Caco-2 (cell line): ENCODE measurements around the gene KLK14. TPM values are rescaled to one million over a fixed set of nuclear protein-coding genes. Genes with fewer than 3 reads are reported as not detected.

Experiments
- BruUV-seq: library from RNA; stranded (reverse); fragments of 400-500 nt; replicated peaks from 2 replicates; lab custom pipeline; 2021; lab: Mats Ljungman, UMichigan
- CTCF ChIA-PET: fragments of 300-600 bp; sonication (Branson Sonifier 250); formaldehyde crosslinking; loops from one replicate; lab custom pipeline; 2022; ENCODE audit warnings: antibody characterized with exemption; lab: Charles Lee
- POLR2A ChIA-PET: fragments of 300-600 bp; sonication (Branson Sonifier 250); formaldehyde crosslinking; loops from one replicate; lab custom pipeline; 2022; ENCODE audit warnings: antibody characterized with exemption; lab: Charles Lee
- DNase-seq, 2 experiments: peaks; one replicate each; pipeline versions ENCODE4 v3.0.0 to v3.0.0-alpha.2; 2020 to 2022
- H3K27me3 ChIP-seq: replicated peaks from 2 replicates; pipeline ENCODE4 v1.6.0; 2011; ENCODE audit warnings: low read length; ENCODE audit not compliant: control insufficient read depth, insufficient read depth
- H3K36me3 ChIP-seq: 2 replicates; pipeline ENCODE4 v1.5.1; 2011; ENCODE audit warnings: low read length; ENCODE audit not compliant: control insufficient read depth, insufficient read depth
- H3K4me1 ChIP-seq: fragments of 250-450 bp; sonication (Bioruptor Pico); 2 replicates; pipeline ENCODE4 v1.5.1; 2020; ENCODE audit warnings: mild to moderate bottlenecking
- H3K4me3 ChIP-seq: 2 replicates; pipeline ENCODE4 v1.5.1; 2011; ENCODE audit warnings: low read depth, mild to moderate bottlenecking, control low read depth, low read length
- H3K9me3 ChIP-seq: fragments of 250-450 bp; sonication (Bioruptor Pico); 2 replicates; pipeline ENCODE4 v1.5.1; 2020; ENCODE audit warnings: mild to moderate bottlenecking, moderate library complexity
- H3K27ac Mint-ChIP-seq: one replicate; pipeline ENCODE4 v1.8.0; 2022; ENCODE audit warnings: mixed read lengths; ENCODE audit not compliant: unreplicated experiment
- H3K27me3 Mint-ChIP-seq: one replicate; pipeline ENCODE4 v1.8.0; 2022; ENCODE audit warnings: mixed read lengths; ENCODE audit not compliant: insufficient read depth, unreplicated experiment
- H3K36me3 Mint-ChIP-seq: one replicate; pipeline ENCODE4 v1.8.0; 2022; ENCODE audit warnings: mild to moderate bottlenecking, mixed read lengths; ENCODE audit not compliant: insufficient read depth, unreplicated experiment
- H3K4me1 Mint-ChIP-seq: one replicate; pipeline ENCODE4 v1.8.0; 2022; ENCODE audit warnings: low read depth, mixed read lengths; ENCODE audit not compliant: unreplicated experiment
- H3K4me3 Mint-ChIP-seq: one replicate; pipeline ENCODE4 v1.8.0; 2022; ENCODE audit warnings: mild to moderate bottlenecking, moderate library complexity, mixed read lengths; ENCODE audit not compliant: unreplicated experiment
- H3K9me3 Mint-ChIP-seq: one replicate; pipeline ENCODE4 v1.8.0; 2022; ENCODE audit warnings: mixed read lengths; ENCODE audit not compliant: unreplicated experiment
- CTCF ChIP-seq, 2 experiments: fragments of 200-600 bp in 1 of 2; IDR thresholded peaks; 1 replicate in 1 of 2; 2 replicates in 1 of 2; pipeline versions ENCODE4 v1.5.1 to v1.8.0; 2011 to 2022; ENCODE audit warnings: antibody characterized with exemption in 1 of 2, control low read depth in 1 of 2, inconsistent platforms in 1 of 2, low read depth in 1 of 2, low read length in 1 of 2, mild to moderate bottlenecking in 1 of 2, moderate library complexity in 1 of 2; ENCODE audit not compliant: insufficient read depth in 1 of 2, severe bottlenecking in 1 of 2, unreplicated experiment in 1 of 2
- intact Hi-C: fragments of 100-400 bp; cut with micrococcal nuclease; formaldehyde crosslinking; loops from one replicate; pipeline ENCODE4 v1.10.0; 2022; ENCODE audit not compliant: unreplicated experiment
- total RNA-seq: library from RNA; stranded (reverse); gene quantifications from 2 replicates; pipeline ENCODE4 v1.2.3, GENCODE V29; 2022

Gene KLK14
- total RNA-seq, 1 experiment from 2014 or later, result not detected

GRCh38 chr19:51086153-51086850 is 3.6 kb upstream of the KLK14 start:
- POLR2A ChIA-PET, result no interaction called here
- H3K27me3 Mint-ChIP-seq, result peaks cover 17% of the 10 kb centered on the region
- no peaks in the 10 kb centered on the region for H3K4me1 Mint-ChIP-seq
- H3K27me3 ChIP-seq, result no peaks in the 10 kb centered on the region
- no peak for DNase-seq
- TF ChIP-seq CTCF (IDR thresholded peaks at IDR 0.05; ENCODE audit: insufficient read depth in 1 of 2, low read depth in 1 of 2, low read length in 1 of 2, severe bottlenecking in 1 of 2, unreplicated experiment in 1 of 2), result no peak
- H3K4me1 ChIP-seq, result no peaks in the 10 kb centered on the region
- intact Hi-C loops, result no loop called here
- no TSS peak for BruUV-seq
- no peak overlapping the region for H3K4me3 ChIP-seq
- no peak overlapping the region for H3K27ac Mint-ChIP-seq
- H3K9me3 ChIP-seq, result no peaks in the 10 kb centered on the region
- H3K36me3 Mint-ChIP-seq, result no peaks in the 10 kb centered on the region
- CTCF ChIA-PET, result interaction anchor here (0.6 to 2.1 kb wide), 2 partner anchors 8 to 65 kb away, joined by 3 to 6 read pairs; no protein-coding TSS in a partner anchor
- H3K9me3 Mint-ChIP-seq, result no peaks in the 10 kb centered on the region
- H3K4me3 Mint-ChIP-seq, result no peak overlapping the region
- no peaks in the 10 kb centered on the region for H3K36me3 ChIP-seq

GRCh38 chr19:51084505-51084904 is 1.8 kb upstream of the KLK14 start:
- POLR2A ChIA-PET, result no interaction called here
- H3K27ac Mint-ChIP-seq, result no peak overlapping the region
- Histone ChIP-seq H3K9me3 (no peaks in the 10 kb centered on the region), H3K36me3 (no peaks in the 10 kb centered on the region), H3K4me3 (no peak overlapping the region), H3K27me3 (no peaks in the 10 kb centered on the region), H3K4me1 (no peaks in the 10 kb centered on the region)
- CTCF ChIA-PET, result no interaction called here
- intact Hi-C loops, result no loop called here
- peaks cover 17% of the 10 kb centered on the region for H3K27me3 Mint-ChIP-seq
- no TSS peak for BruUV-seq
- no peak for DNase-seq
- TF ChIP-seq CTCF (IDR thresholded peaks at IDR 0.05; ENCODE audit: insufficient read depth in 1 of 2, low read depth in 1 of 2, low read length in 1 of 2, severe bottlenecking in 1 of 2, unreplicated experiment in 1 of 2), result no peak
- no peak overlapping the region for H3K4me3 Mint-ChIP-seq
- no peaks in the 10 kb centered on the region for H3K4me1 Mint-ChIP-seq
- no peaks in the 10 kb centered on the region for H3K36me3 Mint-ChIP-seq
- no peaks in the 10 kb centered on the region for H3K9me3 Mint-ChIP-seq

GRCh38 chr19:51083783-51084182 is 1.1 kb upstream of the KLK14 start:
- H3K4me1 ChIP-seq, result no peaks in the 10 kb centered on the region
- no peak overlapping the region for H3K27ac Mint-ChIP-seq

More at GRCh38 chr19:51083783-51084182, 1.1 kb upstream of the KLK14 start:
- H3K36me3 Mint-ChIP-seq, result no peaks in the 10 kb centered on the region
- Histone ChIP-seq H3K9me3 (no peaks in the 10 kb centered on the region), H3K4me3 (no peak overlapping the region), H3K27me3 (no peaks in the 10 kb centered on the region), H3K36me3 (no peaks in the 10 kb centered on the region)
- ChIA-PET CTCF (no interaction called here), POLR2A (no interaction called here)
- intact Hi-C loops, result no loop called here
- peaks cover 17% of the 10 kb centered on the region for H3K27me3 Mint-ChIP-seq
- DNase-seq, result no peak
- TF ChIP-seq CTCF (IDR thresholded peaks at IDR 0.05; ENCODE audit: insufficient read depth in 1 of 2, low read depth in 1 of 2, low read length in 1 of 2, severe bottlenecking in 1 of 2, unreplicated experiment in 1 of 2), result no peak
- no peaks in the 10 kb centered on the region for H3K9me3 Mint-ChIP-seq
- no peak overlapping the region for H3K4me3 Mint-ChIP-seq
- no TSS peak for BruUV-seq
- H3K4me1 Mint-ChIP-seq, result no peaks in the 10 kb centered on the region
